Measurements from ENCODE around the gene AKR1E2.

The AKR1E2 gene

DNA sequence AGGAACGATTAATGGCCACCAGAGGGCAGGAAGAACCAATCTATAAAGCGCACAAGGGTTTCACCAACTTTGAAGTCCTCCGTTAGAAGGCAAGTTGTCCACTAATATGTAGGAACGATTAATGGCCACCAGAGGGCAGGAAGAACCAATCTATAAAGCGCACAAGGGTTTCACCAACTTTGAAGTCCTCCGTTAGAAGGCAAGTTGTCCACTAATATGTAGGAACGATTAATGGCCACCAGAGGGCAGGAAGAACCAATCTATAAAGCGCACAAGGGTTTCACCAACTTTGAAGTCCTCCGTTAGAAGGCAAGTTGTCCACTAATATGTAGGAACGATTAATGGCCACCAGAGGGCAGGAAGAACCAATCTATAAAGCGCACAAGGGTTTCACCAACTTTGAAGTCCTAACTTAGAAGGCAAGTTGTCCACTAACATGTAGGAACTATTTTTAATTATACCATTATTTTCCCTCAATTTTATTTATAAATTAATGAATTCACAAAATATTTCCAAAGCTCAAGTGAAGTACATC lies 10.3 kb upstream of the AKR1E2 start:
- DNase-seq: peak in 1 of 2 donors; percentile 18

DNA sequence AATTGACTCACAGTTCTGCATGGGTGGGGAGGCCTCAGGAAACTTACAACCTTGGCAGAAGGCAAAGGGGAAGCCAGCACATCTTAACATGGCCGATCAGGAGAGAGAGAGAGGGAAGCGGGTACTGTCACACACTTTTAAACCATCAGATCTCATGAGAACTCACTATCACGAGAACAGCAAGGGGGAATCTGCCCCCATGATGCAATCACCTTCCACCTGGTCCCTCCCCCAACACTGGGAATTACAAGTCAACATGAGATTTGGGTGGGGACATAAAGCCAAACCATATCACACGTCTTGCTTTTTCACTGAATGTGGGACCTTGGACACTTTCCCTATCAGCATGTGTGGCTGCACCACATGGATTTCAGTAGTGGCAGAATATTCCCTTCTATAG lies 9.0 kb upstream of the AKR1E2 start:
- no peak for DNase-seq

DNA sequence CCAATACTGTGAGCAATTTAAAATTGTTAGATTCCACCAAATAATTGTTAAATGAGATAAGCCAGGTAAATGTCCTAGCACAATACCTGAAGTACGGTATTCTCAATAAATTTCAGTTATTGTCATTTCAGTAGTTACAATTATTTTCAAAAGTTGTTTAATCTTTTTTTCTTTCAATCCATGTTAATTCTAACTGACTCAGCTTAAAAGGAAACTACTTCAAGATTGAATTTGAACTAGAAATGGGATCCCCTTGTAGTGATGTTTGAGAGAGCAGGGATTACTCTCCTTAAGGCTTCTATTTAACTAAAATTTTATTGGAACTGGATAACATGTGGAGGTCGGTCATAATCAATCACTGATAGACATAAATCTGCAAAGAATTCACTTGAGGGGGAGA lies 6.9 kb upstream of the AKR1E2 start:
- DNase-seq: no peak

DNA sequence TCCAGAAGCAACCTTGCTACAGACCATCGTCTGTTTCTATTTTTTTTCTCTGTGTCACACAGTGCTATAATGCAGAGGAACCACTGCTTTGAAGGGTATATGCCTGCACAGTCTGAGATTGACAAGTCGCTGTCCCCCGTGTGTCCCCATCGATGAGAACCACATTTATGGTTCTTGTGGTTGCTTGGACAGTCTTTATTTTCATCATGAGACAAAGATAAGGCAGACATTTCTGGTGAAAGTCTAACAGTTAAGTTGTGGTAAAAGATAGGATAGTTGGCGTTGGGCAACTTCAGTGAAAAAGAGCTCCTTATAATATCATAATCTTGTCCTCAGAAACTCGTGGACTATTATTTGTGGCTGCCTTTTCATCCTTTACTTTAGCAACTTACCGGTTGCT lies 6.3 kb upstream of the AKR1E2 start:
- DNase-seq: no peak

DNA sequence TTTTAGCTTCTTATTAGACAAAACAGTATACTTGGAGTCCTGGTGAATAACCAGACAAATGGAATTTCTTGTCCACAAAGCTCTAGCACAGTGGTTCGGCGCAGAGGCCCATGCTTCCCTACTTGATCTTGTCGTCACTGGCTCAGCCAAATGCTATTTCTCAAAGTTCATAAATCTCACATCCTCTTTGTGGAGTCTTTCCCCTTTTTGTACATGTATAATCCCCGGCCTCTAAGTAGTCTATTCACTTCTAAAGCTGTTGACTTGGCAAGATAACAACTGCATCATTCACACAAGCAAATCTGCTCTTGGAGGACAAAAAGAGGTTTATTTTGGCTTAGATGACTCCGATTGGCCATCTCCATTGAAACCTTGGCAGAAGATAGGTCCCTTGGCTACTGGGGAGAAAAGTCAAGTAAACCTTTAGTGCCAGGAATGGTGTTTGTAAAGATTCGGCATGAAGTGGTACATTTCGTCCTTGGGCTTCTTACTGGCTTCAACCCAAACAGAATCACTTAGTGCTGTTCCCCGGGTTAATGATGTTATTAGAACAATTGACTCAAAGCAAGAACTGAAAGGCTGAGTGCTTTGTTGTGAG lies 5.1 kb upstream of the AKR1E2 start:
- no peak for DNase-seq

DNA sequence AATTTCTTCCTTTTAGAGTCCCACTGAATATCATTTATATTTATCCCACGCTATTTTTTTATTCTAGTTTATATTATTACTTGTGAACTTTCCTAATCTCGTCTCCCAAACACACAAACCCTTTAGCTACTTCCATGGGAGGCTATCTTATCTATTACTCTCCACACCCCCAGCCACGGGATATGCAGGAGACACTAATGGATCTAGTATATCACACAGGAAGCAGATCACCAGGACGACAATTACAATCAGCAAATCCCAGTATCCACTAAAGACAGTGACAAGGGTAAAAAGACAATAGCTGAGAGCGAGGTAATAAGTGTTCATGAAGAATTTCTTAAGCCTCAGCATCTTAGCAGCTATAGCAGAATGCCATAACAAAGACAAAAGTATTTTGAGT lies 3.8 kb upstream of the AKR1E2 start:
- DNase-seq: no peak

DNA sequence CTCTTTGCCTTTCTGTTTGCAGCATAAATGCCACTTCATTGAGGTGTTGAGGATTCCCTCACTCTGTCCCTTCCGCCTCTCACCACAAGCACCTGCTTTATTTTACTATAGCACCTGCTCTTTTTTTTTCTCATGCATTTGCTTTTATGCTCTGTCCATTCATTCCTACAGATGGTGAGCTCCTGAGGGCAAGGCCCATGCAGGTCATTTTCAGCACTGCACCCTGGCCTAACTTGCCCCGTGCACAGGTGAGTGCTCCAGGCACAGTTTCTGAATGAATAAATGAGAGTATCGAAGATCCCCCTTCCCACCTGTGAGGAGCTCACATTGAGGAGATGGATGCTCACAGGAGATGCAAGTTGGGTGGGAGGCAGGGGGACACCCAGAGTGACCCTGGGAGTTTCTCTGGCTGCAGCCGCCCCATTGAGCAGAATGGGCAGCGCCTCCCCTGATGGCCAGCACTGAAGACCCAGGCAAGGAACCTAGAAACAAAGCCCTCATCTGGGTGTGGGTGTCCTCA lies 1.2 kb upstream of the AKR1E2 start:
- DNase-seq: no peak

DNA sequence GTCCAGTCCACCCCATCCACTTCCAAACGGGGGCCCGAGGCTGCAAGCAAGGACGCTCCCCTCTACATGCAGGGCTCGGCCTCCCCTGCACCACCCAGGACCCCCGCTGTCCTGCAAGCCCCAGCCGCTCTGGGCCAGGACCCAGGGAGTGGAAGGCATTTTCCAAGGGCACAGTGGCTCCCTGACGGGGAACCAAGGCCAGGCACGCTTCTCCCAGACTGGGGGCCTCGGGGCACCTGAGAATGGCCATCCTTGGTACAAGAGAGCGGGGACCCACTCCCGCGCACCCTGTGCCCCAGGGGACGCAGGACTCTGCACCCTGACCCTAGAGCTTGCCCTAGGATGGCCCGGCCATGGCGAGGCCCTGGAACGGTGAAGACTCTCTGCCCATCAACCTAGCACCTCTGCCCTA lies 545 bp upstream of the AKR1E2 start:
- DNase-seq: no peak

DNA sequence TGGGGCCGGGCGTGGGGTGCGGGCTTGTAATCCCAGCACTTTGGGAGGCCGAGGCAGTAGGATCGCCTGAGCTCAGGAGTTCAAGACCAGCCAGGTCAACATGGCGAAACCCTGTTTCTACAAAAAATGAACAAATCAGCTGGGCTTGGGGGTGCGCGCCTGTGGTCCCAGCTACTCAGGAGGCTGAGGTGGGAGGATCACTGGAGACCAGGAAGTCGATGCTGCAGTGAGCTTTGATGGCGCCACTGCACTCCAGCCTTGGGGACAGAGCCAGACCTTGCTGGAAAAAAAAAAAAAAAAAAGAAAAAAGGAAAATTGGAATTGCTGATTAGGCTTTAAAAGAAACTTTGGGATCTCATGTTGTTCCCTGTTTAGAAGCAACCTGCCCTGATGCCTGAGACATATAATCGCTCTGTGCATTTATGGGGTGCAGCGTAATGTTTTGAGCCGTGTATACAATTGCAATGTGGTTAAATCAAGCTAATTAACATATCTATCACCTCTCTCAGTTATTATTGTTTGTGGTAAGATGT lies 851 bp downstream of the AKR1E2 start:
- no peak for DNase-seq

DNA sequence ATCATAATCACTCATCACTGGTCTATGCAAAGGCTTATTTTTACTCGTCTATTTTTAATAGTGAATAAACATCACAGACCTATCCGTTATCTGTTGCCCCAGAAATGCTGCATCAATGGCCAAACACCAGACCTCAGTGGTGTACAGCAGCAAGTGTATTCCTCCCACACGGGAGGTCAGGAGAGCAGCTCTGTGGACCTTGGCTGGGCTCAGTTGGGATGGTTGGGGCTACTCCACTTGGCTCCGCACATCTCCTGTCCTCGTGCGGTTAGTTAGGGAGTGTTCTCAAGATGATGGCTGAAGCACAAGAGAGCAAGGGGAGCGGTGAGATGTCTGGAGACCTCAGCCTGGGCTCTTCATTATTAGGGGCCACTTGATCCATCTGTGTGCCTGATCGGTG lies 2.0 kb downstream of the AKR1E2 start:
- DNase-seq: no peak

DNA sequence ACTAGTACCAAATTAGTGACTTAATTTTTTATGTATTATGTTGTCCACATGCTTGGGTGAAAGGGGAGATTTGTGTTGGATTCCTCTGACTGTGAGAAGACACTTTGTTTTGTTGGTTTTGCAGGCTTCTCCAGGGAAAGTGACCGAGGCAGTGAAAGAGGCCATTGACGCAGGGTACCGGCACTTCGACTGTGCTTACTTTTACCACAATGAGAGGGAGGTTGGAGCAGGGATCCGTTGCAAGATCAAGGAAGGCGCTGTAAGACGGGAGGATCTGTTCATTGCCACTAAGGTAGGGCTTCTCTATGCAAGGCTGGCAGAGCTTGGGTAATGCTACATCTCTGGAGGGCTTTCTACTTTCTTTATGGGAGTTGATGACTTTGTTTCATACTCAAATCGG lies 4.5 kb downstream of the AKR1E2 start:
- no peak for DNase-seq

DNA sequence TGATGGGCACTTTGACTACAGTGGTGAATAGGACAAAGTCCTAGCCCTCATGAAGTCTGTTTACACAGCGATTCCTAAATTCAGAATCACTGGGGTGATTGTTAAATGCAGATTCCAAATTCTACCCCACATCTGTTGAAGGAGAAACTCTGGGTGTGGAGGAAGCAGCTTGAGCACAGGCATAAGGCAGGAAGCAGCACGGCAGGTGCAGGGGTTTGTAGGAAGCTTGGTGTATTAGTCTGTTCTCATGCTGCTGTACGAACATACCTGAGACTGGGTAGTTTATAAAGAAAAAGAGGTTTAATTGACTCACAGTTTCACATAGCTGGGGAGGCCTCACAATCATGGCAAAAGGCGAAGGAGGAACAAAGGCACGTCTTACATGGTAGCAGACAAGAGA lies 5.1 kb downstream of the AKR1E2 start:
- DNase-seq: no peak

DNA sequence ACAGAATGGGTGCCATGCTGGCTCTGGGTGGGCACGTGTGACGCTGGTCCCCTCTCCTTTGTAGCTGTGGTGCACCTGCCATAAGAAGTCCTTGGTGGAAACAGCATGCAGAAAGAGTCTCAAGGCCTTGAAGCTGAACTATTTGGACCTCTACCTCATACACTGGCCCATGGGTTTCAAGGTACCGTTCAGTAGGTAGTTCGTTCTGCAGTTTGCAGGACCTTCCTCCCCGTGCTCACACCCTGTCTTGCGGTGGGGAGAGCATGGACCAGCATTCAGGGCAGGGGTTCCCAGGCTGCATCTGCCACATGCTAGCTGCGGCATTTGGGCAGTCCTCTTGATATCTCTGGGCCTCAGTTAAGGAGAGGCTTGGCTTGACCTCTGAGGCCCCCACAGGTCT lies 7.3 kb downstream of the AKR1E2 start:
- DNase-seq: no peak

DNA sequence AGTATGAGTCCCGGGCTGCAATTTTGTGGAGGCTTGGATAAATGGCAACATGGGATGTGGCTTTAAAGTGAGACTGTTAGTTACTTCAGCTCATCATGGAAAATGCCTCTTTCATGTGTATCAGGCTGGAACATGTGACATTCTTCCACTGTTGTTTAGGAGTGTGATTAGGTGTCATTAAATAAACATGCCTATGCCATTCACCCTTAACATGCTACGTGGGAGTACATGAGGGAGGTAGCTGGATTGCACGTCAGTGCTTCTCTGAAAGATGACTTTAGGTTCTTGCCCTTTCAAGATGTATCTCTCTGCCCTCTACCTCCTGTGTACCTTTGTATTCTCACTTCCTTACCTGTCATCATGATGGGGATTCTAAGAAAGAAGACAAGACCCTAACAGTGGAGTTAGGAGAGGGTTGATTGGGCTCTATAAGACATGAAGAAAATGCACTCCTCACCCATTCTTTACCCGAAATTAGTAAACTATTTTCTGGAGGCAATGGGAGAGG lies 8.9 kb downstream of the AKR1E2 start:
- DNase-seq: no peak

DNA sequence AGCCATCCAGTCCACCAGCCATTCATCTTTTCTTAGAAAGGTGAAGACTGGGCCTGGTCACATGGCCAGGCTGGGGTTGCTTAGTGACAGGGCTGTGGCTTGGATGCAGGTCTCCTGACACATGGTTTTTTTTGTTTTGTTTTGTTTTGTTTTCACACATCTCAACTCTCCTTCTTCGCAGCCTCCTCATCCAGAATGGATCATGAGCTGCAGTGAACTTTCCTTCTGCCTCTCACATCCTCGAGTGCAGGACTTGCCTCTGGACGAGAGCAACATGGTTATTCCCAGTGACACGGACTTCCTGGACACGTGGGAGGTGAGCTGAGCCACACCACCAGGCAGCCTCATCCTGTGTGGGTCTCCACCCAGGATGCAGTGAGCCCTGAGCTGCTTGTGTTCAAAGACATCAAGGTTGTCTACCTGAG lies 9.5 kb downstream of the AKR1E2 start:
- peak in 1 of 2 donors; percentile 33 for DNase-seq

DNA sequence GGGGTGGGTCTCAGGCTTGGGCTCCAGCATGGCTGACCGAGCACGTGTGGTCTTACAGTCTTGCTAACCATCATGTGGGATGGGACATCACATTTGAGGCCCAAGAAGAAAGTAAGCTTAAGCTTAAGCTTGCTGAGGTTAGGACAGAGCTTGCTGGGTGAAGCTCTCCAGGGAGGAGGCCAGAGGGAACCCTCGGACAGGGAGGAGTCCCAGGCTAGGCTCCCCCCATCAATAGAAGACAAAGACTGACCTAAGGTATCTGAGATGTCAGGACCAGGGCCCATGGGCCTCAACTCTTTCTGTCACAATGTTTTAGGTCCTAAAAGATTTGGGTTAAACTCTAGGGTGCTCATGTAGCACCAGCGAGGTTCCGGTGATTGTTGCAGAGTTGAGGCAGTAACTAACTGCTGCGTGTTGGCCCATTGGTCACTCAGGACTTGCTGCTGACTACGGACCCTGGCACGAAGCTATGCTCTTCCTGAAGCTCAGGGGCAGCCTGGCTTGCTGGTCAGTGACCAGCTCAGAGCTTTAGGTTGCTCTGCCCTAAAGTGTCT lies 10.5 kb downstream of the AKR1E2 start:
- DNase-seq: no peak

DNA sequence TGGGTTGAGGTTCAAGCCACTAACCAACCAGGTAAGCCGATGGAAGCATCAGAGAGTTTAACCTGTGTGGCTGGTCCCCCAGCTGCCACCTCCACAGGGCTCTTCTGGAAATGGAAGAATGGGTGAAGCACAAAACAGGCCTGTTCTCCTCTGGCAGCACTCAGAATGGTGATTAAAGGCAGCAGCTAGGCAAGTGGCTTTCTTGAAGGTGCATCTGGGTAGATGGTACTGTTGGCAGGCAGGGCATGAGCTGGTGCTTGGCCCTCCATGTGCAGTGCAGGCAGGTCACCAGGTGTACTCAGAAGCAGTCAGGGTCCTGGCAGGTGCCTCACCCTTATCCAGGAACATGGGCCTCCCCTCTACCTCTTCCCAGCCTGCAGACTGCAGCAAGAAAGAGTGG lies 11.5 kb downstream of the AKR1E2 start:
- no peak for DNase-seq

DNA sequence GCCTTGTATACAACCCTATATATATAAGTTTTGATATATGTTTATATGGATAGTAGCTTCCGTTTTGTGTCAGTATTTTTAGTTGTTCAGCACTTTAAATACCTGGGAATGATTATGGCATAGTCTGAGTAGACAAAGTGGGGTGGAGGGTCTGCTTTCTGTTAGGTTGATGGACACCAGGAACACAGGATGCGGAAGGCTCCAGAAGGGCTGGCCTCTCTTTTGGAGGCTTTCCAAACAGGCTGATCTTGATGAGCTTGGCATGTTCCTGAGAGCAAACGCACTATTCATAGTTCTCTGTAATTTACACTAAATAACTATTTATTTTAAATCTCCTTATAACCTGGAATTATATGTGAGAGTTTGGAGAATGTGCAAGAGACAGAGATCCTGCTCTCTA lies 12.7 kb downstream of the AKR1E2 start:
- DNase-seq: no peak

DNA sequence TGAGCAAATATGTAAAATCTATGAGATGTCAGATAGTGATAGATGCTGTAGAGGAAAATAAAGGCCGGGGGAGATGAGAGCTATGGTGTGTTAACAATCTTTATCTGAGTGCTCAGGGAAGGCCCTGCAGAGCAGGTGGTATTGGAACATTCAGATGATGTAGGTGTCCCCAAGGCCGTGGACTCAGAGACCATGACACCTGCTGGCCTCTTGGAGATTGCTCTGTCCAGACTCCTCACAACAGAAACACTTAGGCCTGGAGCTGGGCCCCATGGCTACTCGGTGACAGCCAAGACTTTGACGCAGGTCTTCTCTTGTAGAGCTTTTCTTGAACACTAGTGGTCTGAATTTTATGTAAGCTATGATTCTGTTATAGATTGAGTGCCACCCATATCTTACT lies 13.3 kb downstream of the AKR1E2 start:
- DNase-seq: no peak

DNA sequence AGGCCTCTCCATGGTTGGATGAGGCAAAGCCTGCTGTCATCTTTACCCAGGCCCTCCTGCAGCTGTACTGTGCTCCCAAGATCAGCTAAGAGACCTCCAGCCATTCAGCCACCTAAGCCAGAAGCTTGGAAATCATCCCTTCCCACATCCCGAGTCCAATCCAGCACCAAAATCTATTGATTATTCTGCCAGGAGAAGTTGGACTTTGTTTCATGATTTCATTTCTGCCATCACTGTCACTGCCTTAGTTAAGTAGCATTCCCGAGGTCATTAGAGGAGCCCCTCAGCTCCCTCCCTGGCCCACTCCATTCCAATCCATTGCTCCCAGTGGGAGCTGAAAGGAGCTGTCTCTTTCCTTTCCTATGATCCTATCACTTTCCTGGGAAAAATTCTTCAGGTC lies 14.1 kb downstream of the AKR1E2 start:
- DNase-seq: no peak

DNA sequence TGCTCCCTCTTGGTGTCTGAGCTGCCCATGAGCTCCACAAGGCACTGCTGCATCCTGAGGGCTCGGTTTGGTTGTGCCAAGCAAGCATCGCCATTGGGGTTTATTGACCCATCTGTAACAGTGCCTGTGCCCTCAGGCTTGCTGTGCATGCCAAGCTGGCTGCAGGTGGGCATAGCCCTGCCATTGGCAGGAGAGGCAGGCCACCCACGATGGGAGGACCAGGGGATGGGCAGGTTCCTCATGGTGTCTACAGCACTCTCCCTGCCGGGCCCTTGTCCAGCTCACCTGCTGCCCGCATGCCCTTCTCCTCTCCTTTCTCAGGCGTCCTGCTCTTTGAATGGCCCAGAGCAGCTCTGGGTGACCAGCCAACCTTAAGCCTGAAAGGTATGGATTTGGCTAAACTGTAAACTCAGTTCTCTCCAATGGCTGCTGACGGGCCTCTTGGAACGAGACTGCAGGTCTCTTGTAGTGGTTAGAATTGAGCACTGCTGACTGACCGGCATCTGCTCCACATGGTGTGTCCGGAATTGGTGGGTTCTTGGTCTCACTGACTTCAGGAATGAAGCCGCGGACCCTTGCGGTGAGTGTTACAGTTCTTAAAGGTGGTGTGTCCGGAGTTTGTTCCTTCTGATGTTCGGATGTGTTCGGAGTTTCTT lies 17.6 kb downstream of the AKR1E2 start:
- no peak for DNase-seq

DNA sequence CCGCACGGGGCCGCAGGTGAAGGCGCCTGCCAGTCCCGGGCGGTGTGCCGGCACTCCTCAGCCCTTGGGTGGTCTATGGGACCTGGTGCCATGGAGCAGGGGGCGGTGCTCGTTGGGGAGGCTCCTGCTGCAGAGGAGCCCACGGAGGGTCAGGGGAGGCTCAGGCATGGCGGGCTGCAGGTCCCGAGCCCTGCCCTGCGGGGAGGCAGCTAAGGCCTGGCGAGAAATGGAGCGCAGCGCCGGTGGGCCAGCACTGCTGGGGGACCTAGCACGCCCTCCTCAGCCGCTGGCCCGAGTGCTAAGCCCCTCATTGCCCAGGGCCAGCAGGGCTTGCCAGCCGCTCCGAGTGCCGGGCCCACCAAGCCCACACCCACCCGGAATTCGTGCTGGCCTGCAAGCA lies 18.9 kb downstream of the AKR1E2 start:
- DNase-seq: no peak

DNA sequence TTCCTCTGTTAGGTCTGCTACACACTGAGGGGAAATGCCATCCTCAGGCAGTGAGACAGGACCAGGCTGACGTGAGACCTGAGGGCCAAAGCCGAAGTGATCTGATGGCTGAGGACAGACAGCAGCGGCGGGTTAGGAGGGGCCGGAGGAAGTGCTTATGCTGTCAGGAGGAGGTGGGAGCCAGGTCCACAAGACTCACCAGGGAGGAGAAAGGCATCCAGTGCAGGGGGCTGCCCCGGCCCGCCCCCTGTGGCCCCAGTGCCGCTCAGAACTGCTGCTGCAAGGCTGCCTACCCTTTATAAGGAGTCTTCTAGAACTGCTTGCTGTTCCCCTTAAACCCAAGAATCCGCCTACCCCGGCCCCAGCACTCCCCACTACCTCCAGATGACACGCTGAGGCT lies 19.8 kb downstream of the AKR1E2 start:
- no peak for DNase-seq

DNA sequence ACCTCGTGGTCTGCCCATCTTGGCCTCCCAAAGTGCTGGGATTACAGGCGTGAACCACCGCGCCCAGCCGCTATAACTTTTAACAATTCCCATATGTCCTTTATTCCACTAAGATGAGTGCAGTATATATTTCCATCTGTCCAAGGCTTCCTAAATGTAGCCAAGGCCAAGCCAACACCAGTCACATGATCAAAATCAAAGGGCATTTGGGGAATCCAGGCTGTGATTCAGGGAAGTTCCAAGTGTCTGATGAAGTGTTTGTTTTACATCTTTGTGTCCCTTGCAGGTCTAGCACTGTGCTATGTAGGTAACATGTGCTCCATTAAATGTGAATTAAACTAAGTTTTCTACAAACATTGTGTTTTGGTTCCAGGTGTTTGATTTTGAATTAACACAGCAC lies 20.8 kb downstream of the AKR1E2 start:
- no peak for DNase-seq

Measured in CD4-positive, alpha-beta T cell treated with Interferon alpha-2 for 1 hour (primary cell).